Natural killer cell (primary cell): ENCODE measurements around the gene GPC5. TPM values are rescaled to one million over a fixed set of nuclear protein-coding genes. Genes with fewer than 3 reads are reported as not detected.

Experiments used
- ATAC-seq, 3 donors: fragments of 150-1000 bp in 2 of 3; fragments of 200-7000 bp in 1 of 3; cut with Tn5 transposase; 1 replicate in 1 of 3; 2 replicates in 2 of 3; pipeline ENCODE4 v1.10.0; 2021; ENCODE audit warnings: mild to moderate bottlenecking in 2 of 3, moderate library complexity in 2 of 3
- DNase-seq, 2 donors: peaks; one replicate each; pipeline versions ENCODE4 v3.0.0 to v3.0.0-alpha.2; 2013 to 2021; ENCODE audit warnings: mixed read lengths in 1 of 2
- H3K27ac ChIP-seq: one replicate; pipeline ENCODE4 v1.5.1; 2013; ENCODE audit warnings: mild to moderate bottlenecking, low read length
- H3K27me3 ChIP-seq: one replicate; pipeline ENCODE4 v1.6.1; 2013; ENCODE audit warnings: low read length; ENCODE audit not compliant: control insufficient read depth, insufficient read depth
- H3K36me3 ChIP-seq: one replicate; pipeline ENCODE4 v1.6.1; 2013; ENCODE audit warnings: low read length; ENCODE audit not compliant: control insufficient read depth, insufficient read depth
- H3K4me1 ChIP-seq: one replicate; pipeline ENCODE4 v1.6.1; 2013; ENCODE audit warnings: low read length; ENCODE audit not compliant: control insufficient read depth, insufficient read depth
- H3K4me3 ChIP-seq: one replicate; pipeline ENCODE4 v1.5.1; 2013; ENCODE audit warnings: low read length
- H3K9me3 ChIP-seq: one replicate; pipeline ENCODE4 v1.6.1; 2013; ENCODE audit warnings: low read length; ENCODE audit not compliant: control insufficient read depth, insufficient read depth
- H3K27ac Mint-ChIP-seq, 2 donors: one replicate each; pipeline ENCODE4 v1.8.0; 2022; ENCODE audit warnings: mild to moderate bottlenecking in 2 of 2, mixed read lengths in 2 of 2, moderate library complexity in 1 of 2
- H3K27me3 Mint-ChIP-seq, 2 donors: one replicate each; pipeline ENCODE4 v1.8.0; 2022; ENCODE audit warnings: low read depth in 2 of 2, mixed read lengths in 2 of 2
- H3K36me3 Mint-ChIP-seq: one replicate; pipeline ENCODE4 v1.8.0; 2022; ENCODE audit warnings: mixed read lengths
- H3K4me1 Mint-ChIP-seq, 2 donors: one replicate each; pipeline ENCODE4 v1.8.0; 2022; ENCODE audit warnings: mixed read lengths in 2 of 2
- H3K4me3 Mint-ChIP-seq: one replicate; pipeline ENCODE4 v1.8.0; 2022; ENCODE audit warnings: mild to moderate bottlenecking, moderate library complexity, mixed read lengths
- H3K9me3 Mint-ChIP-seq, 2 donors: one replicate each; pipeline ENCODE4 v1.8.0; 2022; ENCODE audit warnings: mixed read lengths in 2 of 2
- WGBS: methylation state at CpG from one replicate; pipeline ENCODE4 v1.1.7; 2013; ENCODE audit warnings: missing lambda C conversion rate; ENCODE audit not compliant: insufficient coverage; 5-methylcytosine and 5-hydroxymethylcytosine counted together
- intact Hi-C: fragments of 100-400 bp; cut with micrococcal nuclease; formaldehyde crosslinking; loops from one replicate; pipeline ENCODE4 v1.14.2; 2022
- total RNA-seq, 4 donors: library from RNA; stranded (reverse); fragments of 120-200 nt in 1 of 4; gene quantifications; one replicate each; pipeline versions ENCODE4 v1.2.3 to v1.2.4, GENCODE V29; 2013 to 2022
- TF ChIP-seq, protein P1 (sequence below): fragments of 200-600 bp; IDR thresholded peaks from one replicate; pipeline ENCODE4 v1.8.0; 2022; ENCODE audit warnings: antibody characterized with exemption

The GPC5 gene
- total RNA-seq, 3 donors from 2014 or later (not counting 1 experiment from before 2014, with no cell fraction given) = not detected

DNA sequence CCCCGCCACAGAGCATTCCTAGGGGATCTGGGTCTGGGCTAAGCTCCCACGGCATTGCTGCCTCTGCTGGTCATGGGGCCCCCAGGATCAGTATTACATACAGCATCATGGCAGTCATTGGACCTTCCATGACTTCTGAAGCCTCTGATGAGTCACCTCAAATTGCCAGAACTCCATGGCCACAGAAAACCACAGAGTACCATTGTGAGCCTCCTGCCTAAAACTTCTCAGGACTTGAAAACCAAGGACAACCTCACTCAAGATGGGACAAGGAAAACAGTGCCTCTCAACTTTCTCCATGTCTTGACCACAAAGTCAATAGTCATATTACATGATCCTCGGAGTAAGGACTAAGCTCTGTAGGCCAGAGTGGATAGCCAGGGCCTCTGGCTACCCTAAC lies 306.0 kb downstream of the GPC5 start:
- H3K9me3 ChIP-seq = no peaks in the 10 kb centered on the region
- WGBS = 85% methylated on average over 3 of the region's 3 CpGs
- ATAC-seq (no peak), DNase-seq (no peak)
- H3K4me1 Mint-ChIP-seq = no peaks in the 10 kb centered on the region
- no peaks in the 10 kb centered on the region for H3K27me3 ChIP-seq
- H3K27ac Mint-ChIP-seq = no peak overlapping the region
- intact Hi-C loops = no loop called here
- peaks cover 0 to 8% of the 10 kb centered on the region in 2 donors for H3K9me3 Mint-ChIP-seq
- no peak overlapping the region for H3K27ac ChIP-seq
- no peaks in the 10 kb centered on the region for H3K36me3 ChIP-seq
- no peaks in the 10 kb centered on the region for H3K4me1 ChIP-seq
- no peaks in the 10 kb centered on the region for H3K27me3 Mint-ChIP-seq
- TF ChIP-seq, protein P1, sequence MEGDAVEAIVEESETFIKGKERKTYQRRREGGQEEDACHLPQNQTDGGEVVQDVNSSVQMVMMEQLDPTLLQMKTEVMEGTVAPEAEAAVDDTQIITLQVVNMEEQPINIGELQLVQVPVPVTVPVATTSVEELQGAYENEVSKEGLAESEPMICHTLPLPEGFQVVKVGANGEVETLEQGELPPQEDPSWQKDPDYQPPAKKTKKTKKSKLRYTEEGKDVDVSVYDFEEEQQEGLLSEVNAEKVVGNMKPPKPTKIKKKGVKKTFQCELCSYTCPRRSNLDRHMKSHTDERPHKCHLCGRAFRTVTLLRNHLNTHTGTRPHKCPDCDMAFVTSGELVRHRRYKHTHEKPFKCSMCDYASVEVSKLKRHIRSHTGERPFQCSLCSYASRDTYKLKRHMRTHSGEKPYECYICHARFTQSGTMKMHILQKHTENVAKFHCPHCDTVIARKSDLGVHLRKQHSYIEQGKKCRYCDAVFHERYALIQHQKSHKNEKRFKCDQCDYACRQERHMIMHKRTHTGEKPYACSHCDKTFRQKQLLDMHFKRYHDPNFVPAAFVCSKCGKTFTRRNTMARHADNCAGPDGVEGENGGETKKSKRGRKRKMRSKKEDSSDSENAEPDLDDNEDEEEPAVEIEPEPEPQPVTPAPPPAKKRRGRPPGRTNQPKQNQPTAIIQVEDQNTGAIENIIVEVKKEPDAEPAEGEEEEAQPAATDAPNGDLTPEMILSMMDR = no peak
- no peak overlapping the region for H3K4me3 ChIP-seq
- H3K36me3 Mint-ChIP-seq = no peaks in the 10 kb centered on the region
- H3K4me3 Mint-ChIP-seq = no peak overlapping the region

DNA sequence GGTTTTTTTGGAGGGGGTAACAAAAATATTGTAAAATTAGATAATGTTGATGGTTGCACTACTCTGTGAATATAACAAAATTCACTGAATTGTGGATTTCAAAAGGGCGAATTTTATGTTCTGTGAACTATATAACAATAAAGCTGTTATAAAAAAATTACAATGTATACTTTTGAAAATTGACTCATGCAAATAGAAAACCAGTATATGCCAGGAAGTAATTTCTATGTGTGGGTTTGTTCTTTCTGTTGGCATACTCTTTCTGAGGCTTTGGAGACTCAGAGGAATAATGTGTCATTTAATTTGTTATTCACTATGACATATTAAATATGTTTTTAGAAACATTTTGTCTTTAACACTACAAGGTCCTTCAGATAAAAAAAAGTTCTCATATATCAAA lies 310.1 kb downstream of the GPC5 start:
- Histone ChIP-seq H3K4me3 (no peak overlapping the region), H3K9me3 (no peaks in the 10 kb centered on the region), H3K36me3 (no peaks in the 10 kb centered on the region), H3K4me1 (no peaks in the 10 kb centered on the region), H3K27me3 (no peaks in the 10 kb centered on the region), H3K27ac (no peak overlapping the region)
- H3K4me3 Mint-ChIP-seq = no peak overlapping the region
- TF ChIP-seq, protein P1 = no peak
- no peaks in the 10 kb centered on the region for H3K4me1 Mint-ChIP-seq
- H3K27me3 Mint-ChIP-seq = no peaks in the 10 kb centered on the region
- H3K36me3 Mint-ChIP-seq = no peaks in the 10 kb centered on the region
- WGBS = no CpG with 5 or more reads among the region's 1 CpG
- no peak for DNase-seq
- H3K9me3 Mint-ChIP-seq = peaks cover 0 to 2% of the 10 kb centered on the region in 2 donors
- intact Hi-C loops = no loop called here
- no peak overlapping the region for H3K27ac Mint-ChIP-seq
- no peak for ATAC-seq

DNA sequence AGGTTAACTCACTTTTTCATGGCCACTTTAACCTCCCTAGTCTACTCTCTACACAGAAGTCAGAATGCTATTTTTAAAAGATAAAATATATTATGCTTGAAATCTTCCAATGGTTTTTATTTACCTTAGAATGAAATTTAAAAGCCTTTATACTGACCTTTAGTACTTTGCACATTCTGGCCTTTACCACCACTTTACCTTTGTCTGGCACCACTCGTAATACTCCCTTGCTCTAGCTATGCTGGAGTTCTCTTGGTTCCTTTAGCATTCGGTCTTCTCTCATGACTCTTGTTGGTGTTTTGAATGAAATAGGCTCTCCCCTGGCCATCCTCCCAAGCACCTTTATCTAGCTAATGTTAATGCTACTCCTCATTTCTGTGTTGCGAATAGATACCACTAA lies 310.8 kb downstream of the GPC5 start:
- H3K36me3 Mint-ChIP-seq = no peaks in the 10 kb centered on the region
- Histone ChIP-seq H3K27me3 (no peaks in the 10 kb centered on the region), H3K36me3 (no peaks in the 10 kb centered on the region), H3K4me1 (no peaks in the 10 kb centered on the region), H3K27ac (no peak overlapping the region), H3K4me3 (no peak overlapping the region), H3K9me3 (no peaks in the 10 kb centered on the region)
- TF ChIP-seq, protein P1 = no peak
- H3K27ac Mint-ChIP-seq = no peak overlapping the region
- intact Hi-C loops = no loop called here
- ATAC-seq (no peak), DNase-seq (no peak)
- no peaks in the 10 kb centered on the region for H3K27me3 Mint-ChIP-seq
- peaks cover 4 to 6% of the 10 kb centered on the region in 2 donors for H3K9me3 Mint-ChIP-seq
- no peaks in the 10 kb centered on the region for H3K4me1 Mint-ChIP-seq
- H3K4me3 Mint-ChIP-seq = no peak overlapping the region
- WGBS = no CpG with 5 or more reads among the region's 3 CpGs

DNA sequence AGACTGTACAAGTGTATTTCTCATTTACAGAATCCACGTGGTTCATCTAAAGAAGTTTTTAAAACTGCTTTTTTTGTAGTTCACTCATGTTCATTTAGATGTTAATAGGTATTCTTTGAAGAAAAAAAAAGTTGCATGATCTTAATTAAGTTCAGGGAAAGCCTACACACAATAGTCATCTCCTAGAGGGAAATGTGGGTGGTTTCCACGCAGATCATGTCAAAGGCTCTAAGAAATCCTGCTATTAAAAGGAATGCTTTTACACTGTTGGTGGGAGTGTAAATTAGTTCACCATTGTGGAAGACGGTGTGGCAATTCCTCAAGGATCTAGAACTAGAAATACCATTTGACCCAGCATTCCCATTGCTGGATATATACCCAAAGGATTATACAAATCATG lies 312.3 kb downstream of the GPC5 start:
- peaks cover 4 to 8% of the 10 kb centered on the region in 2 donors for H3K9me3 Mint-ChIP-seq
- no peak overlapping the region for H3K27ac Mint-ChIP-seq
- no peaks in the 10 kb centered on the region for H3K36me3 ChIP-seq
- no peaks in the 10 kb centered on the region for H3K9me3 ChIP-seq
- H3K4me1 ChIP-seq = no peaks in the 10 kb centered on the region
- no peaks in the 10 kb centered on the region for H3K4me1 Mint-ChIP-seq
- H3K4me3 ChIP-seq = no peak overlapping the region
- WGBS = 83% methylated on average over 3 of the region's 3 CpGs
- no peaks in the 10 kb centered on the region for H3K36me3 Mint-ChIP-seq
- ATAC-seq (no peak), DNase-seq (no peak)
- no peak overlapping the region for H3K4me3 Mint-ChIP-seq
- H3K27me3 ChIP-seq = no peaks in the 10 kb centered on the region
- intact Hi-C loops = no loop called here
- H3K27ac ChIP-seq = no peak overlapping the region
- TF ChIP-seq, protein P1 = no peak
- no peaks in the 10 kb centered on the region for H3K27me3 Mint-ChIP-seq
